Duodenal mucosa (tissue), 2 donors: ENCODE measurements around the gene PLA2G4E.

Source experiments
- H3K27ac ChIP-seq: one replicate; pipeline ENCODE4 v1.7.0; 2013; ENCODE audit warnings: low read depth, low read length
- H3K27me3 ChIP-seq, 2 donors: one replicate each; pipeline ENCODE4 v1.7.0; 2013; ENCODE audit warnings: low read length in 2 of 2, control low read depth in 1 of 2; ENCODE audit not compliant: insufficient read depth in 2 of 2, control insufficient read depth in 1 of 2
- H3K36me3 ChIP-seq, 2 donors: one replicate each; pipeline ENCODE4 v1.7.0; 2013; ENCODE audit warnings: low read length in 2 of 2, control low read depth in 1 of 2; ENCODE audit not compliant: insufficient read depth in 2 of 2, control insufficient read depth in 1 of 2
- H3K4me1 ChIP-seq, 2 donors: one replicate each; pipeline ENCODE4 v1.7.0; 2013; ENCODE audit warnings: low read length in 2 of 2, control low read depth in 1 of 2; ENCODE audit not compliant: insufficient read depth in 2 of 2, control insufficient read depth in 1 of 2
- H3K4me3 ChIP-seq, 2 donors: one replicate each; pipeline ENCODE4 v1.7.0; 2013; ENCODE audit warnings: low read length in 2 of 2, low read depth in 1 of 2
- H3K9ac ChIP-seq, 2 donors: one replicate each; pipeline ENCODE4 v1.7.0; 2013; ENCODE audit warnings: low read length in 2 of 2, low read depth in 1 of 2
- H3K9me3 ChIP-seq, 2 donors: one replicate each; pipeline ENCODE4 v1.7.0; 2013; ENCODE audit warnings: low read length in 2 of 2, control low read depth in 1 of 2; ENCODE audit not compliant: control insufficient read depth in 1 of 2

The PLA2G4E gene

DNA sequence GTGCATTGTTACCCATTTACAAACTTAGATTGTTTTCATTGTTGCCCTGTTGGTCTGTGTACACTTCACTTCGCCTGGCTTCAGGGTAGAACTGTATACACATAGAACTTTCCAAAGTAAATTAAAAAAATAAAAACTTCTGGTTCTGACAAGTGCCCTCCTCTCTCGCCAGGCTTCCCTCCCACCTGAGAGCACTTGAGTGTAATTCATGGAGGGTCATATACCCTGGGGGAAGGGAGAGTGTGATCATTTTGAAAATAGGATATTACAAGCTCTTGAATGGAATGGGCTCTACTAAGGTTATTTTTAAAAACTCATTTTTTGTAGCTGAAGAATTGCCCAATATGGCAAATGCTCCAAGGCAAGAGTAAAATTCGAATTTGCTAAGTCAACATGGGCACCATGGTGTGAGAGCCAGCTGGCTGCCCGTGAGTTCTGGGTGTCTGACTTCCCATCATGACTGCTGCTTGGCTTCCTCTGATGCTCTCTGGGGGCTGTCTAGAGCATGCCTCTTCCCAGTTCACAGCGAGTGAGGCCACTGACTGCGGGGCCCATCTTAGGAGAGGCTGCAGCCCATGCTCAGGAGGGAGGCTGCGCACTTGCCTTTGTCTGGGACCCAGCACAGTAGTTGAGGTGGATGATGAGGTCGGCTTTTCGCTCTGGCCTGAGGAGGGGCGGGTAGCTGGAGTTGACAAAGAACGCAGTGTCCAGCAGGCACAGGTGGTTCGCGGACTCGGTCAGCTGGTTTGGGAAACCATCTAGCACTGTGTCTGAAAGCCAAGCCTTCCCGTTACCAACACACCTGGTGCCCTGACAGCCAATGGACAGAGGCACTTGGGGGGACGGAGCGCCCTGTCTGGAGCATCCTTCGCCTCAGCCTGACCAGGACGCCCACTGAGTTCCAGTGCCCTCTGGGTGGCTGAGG, 35.3 kb downstream of the PLA2G4E start:
- no peaks in the 10 kb centered on the region for H3K36me3 ChIP-seq
- no peaks in the 10 kb centered on the region for H3K27me3 ChIP-seq
- H3K9ac ChIP-seq, result no peak overlapping the region
- peaks cover 3 to 7% of the 10 kb centered on the region in 2 donors for H3K4me1 ChIP-seq
- no peak overlapping the region for H3K27ac ChIP-seq
- H3K4me3 ChIP-seq, result no peak overlapping the region
- no peaks in the 10 kb centered on the region for H3K9me3 ChIP-seq

DNA sequence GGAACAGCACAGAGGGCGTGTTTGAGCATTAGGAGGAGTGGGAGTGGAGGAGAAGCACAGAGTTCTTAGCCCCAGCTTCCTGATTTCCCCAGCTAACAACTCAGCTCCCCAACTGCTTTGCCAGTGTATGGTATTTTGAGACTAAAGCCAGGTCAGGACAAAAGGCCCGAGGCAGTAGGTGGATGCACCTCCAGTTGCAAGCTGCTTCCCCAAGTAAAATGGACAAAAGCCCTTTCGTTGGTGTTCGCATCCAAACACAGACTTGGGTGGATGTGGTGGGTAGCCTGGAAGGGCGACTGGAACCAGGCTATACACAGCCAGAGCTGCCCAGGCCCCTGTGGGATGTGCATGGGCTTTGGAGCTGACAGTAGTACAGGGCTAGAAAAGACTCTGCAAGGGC, 36.2 kb downstream of the PLA2G4E start:
- Histone ChIP-seq H3K4me3 (no peak overlapping the region), H3K9me3 (no peaks in the 10 kb centered on the region), H3K27ac (no peak overlapping the region), H3K27me3 (no peaks in the 10 kb centered on the region), H3K4me1 (peaks cover 11 to 15% of the 10 kb centered on the region in 2 donors), H3K9ac (no peak overlapping the region), H3K36me3 (no peaks in the 10 kb centered on the region)

DNA sequence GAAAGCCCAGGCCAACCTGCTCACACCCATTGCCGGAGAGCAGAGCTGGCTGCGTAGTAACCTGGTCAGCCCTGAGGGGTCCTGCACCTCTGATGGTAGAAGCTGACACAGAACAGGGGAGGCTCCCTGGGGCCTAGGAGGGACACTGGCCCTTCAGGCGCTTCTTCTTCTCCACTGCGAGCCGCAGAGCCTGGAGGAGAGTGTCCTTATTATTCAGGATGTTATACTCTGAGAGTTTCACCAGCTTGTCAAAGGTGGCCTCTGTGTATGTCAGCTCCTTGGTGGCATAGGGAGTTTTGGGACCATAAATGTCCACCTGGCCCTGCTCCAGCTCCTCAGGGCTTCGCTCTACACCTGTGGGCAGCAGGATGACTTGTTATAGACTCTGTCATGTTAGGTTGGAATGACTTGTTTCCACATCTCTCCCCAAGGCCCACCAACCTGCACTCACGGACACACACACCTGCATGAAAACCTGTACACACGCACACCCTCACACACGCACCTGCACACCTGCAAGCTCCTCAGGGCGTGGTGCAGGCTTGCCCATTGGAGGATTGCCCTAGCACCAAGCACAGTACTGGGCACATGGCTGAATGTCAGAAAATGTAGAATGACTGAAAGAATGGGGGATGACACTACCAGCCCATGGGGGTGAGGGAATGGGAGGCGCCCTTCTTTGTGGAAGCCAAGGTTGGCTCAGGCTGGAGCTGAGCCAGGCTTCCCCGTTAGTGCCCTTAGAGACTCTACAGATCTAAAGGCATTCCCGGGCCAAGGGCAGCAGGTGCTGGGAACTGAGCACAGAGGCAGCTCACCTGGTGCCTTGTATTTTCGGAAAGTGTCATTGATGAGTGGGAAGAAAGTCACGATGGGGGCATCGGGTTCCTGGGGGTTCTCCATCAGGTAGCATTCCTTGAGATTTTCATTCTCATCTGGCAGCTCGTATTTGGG, 36.9 kb downstream of the PLA2G4E start:
- H3K4me3 ChIP-seq, result no peak overlapping the region
- no peaks in the 10 kb centered on the region for H3K9me3 ChIP-seq
- H3K9ac ChIP-seq, result no peak overlapping the region
- H3K4me1 ChIP-seq, result peaks cover 11 to 15% of the 10 kb centered on the region in 2 donors
- no peaks in the 10 kb centered on the region for H3K27me3 ChIP-seq
- no peaks in the 10 kb centered on the region for H3K36me3 ChIP-seq
- H3K27ac ChIP-seq, result no peak overlapping the region

DNA sequence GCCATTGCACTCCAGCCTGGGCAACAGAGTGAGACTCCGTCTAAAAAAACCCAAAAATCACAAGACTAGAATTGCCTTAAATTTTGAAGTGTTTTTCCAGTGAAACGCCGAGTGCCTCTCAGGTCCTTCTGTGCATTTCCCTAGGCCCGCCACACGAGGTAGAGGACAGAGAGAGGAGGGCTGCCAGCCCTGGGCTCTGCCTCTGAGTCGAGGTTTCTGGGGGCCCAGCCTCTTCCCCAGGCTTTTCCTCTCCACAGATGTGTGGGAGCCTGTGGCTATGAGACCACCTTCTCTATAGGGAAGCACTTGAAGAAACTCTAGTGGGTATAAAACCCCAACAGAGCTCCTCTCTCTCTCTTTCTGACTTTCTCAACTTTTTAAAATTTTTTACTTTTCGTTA, 37.6 kb downstream of the PLA2G4E start:
- Histone ChIP-seq H3K4me1 (peaks cover 11 to 15% of the 10 kb centered on the region in 2 donors), H3K36me3 (no peaks in the 10 kb centered on the region), H3K4me3 (no peak overlapping the region), H3K27me3 (no peaks in the 10 kb centered on the region), H3K27ac (no peak overlapping the region), H3K9me3 (no peaks in the 10 kb centered on the region), H3K9ac (no peak overlapping the region)

DNA sequence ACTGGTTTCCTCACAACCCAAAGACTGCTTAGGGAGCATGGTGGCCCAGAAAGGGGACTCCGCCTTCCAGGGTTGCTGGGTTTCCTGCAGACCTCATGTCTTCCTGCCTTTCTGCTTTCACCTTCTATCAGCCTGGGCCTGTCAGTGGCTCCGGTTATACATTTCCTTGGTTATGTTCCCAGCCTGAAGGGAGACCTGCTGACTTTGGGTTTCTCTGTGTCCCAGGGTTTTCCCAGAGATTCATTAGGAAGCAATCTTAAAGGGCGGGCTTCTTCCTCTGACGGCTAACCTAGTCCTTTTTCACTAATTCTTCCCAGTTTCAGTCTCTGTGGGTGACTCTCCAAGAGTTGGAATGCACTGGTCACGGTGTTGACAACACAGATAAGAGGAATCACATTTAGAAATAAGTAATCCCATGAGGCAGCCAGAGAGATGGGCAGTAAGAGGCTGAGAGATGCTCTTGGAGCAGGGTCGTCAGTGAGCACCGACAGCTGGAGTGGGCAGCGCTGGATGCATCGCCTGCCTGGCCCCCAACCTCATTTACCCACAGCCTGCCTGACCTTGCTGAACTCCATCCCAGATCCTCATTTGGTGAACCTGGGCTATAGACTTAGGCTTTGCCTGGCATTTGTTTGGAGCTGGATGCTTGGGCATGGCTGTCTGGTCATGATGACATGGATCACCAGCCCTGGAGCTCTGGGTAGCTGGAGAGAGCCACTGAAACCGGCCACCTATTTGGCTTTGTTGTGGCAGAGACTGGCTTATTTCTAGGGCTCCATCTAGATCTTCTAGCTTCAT, 38.5 kb downstream of the PLA2G4E start:
- H3K4me1 ChIP-seq, result peaks cover 11 to 15% of the 10 kb centered on the region in 2 donors
- no peak overlapping the region for H3K27ac ChIP-seq
- H3K27me3 ChIP-seq, result no peaks in the 10 kb centered on the region
- H3K4me3 ChIP-seq, result no peak overlapping the region
- no peak overlapping the region for H3K9ac ChIP-seq
- no peaks in the 10 kb centered on the region for H3K36me3 ChIP-seq
- no peaks in the 10 kb centered on the region for H3K9me3 ChIP-seq

DNA sequence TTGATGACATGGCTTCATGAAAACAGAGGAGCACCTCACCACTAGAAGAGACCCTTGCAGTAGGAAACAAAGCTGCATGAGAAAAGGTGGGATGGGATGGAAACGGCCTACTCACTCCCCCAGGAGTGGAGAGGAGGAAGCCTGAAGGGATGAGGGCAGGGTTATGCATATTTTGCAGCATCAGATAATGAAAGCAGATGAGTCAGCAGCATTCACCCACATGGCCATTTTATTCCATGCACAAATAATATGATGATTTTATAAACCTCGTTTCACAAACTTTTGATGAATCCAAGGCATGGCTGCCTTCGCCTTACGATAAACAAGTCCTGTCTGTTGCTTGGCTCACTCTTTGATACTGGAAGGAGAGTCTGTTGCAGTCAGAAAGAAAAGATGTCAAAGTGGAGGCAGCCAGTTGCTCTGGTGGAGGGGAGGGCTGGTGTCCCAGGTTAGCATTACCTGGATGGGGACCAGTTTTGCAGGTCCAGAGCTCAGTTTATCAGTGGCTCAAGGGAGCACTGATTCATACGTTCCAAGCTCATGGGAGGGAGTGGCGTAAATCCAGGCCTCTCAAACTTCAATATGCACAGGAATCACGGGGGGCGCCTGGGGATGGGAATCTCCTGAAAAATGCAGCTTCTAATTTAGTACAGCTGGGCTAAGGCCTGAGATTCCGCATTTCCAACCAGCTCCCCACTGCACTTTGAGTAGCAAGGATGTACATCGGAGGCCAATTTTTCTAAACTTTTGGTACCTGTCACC, 39.3 kb downstream of the PLA2G4E start:
- Histone ChIP-seq H3K27me3 (no peaks in the 10 kb centered on the region), H3K4me1 (peaks cover 11 to 15% of the 10 kb centered on the region in 2 donors), H3K9me3 (no peaks in the 10 kb centered on the region), H3K27ac (no peak overlapping the region), H3K36me3 (no peaks in the 10 kb centered on the region), H3K9ac (no peak overlapping the region), H3K4me3 (no peak overlapping the region)

DNA sequence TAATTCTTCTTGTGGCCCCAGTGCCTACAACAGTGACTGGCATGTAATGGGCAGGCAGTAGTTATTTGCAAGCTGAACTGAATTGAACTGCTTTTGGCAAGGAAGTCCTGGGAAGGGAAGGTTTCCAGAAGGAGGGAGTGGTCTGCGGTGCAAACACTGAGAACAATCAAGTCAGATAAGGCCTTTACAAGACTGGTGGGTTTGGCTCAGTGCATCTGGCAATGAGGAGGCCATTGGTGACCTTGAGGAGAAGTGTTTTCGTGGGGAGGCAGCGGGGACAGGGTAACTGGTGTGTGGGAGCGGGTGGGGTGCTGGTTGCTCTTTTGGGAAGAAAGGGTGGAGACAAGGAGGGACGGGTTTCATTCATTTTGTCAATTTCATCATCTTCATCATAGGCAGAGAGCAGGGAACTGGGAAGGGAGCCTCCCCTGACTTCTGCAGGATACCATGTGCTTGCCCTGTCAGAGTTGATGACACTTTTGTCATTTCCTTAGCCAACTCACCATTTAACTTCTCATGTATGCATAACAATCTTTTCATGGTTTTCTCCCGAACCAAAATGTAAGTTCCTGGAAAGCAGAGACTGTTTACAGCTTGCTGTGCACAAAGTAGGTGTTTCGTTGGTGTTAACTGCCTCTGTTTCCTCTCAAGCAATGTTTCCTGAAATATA, 40.1 kb downstream of the PLA2G4E start:
- Histone ChIP-seq H3K36me3 (no peaks in the 10 kb centered on the region), H3K27ac (no peak overlapping the region), H3K4me1 (peaks cover 11 to 15% of the 10 kb centered on the region in 2 donors), H3K27me3 (no peaks in the 10 kb centered on the region), H3K4me3 (no peak overlapping the region), H3K9ac (no peak overlapping the region), H3K9me3 (no peaks in the 10 kb centered on the region)

DNA sequence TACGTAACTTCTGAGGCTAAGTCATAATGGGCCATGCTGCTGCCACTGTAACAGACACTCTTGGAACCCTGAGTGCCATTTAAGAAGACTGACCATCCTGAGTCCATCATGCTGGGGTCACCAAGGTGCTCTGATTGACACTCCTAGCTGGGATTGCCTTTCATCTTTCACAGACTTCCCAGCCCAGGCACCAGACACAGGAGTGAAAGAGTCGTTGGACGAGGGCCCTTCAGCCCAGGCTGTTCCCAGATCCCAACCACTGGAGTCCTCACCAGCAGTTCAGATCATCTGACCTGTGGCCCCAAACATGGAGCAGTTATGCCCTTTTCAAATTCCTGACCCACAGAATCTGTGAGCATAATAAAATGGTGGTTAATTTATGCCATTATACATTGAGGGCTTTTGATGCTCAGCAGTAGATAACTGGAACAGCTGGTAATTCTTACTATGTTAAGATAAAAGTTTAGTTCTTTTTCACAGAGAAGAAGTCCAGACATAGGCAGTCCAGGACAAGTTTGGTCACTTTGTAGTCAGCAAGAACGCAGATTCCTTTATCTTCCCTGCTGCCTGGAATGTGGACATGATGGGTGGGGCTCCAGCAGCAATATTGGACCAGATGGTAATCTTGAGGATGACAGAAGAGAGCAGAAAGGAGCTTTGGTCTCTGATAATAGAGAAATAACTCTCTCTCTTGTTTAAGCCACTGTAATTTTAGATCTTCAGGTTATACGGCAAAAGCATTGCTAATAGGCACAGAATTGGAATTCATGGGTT, 41.2 kb downstream of the PLA2G4E start:
- Histone ChIP-seq H3K4me3 (no peak overlapping the region), H3K9me3 (no peaks in the 10 kb centered on the region), H3K4me1 (peaks cover 11 to 15% of the 10 kb centered on the region in 2 donors), H3K36me3 (no peaks in the 10 kb centered on the region), H3K27ac (no peak overlapping the region), H3K27me3 (peaks cover 0 to 2% of the 10 kb centered on the region in 2 donors), H3K9ac (no peak overlapping the region)
